HCT116 (cell line): ENCODE data around the gene HOXA2. TPM values are rescaled to one million over a fixed set of nuclear protein-coding genes. Genes with fewer than 3 reads are reported as not detected.

Experiments
- ATAC-seq: fragments of 200-7000 bp; cut with Tn5 transposase; 2 replicates; pipeline ENCODE4 v1.9.1; 2020; ENCODE audit warnings: mild to moderate bottlenecking, moderate library complexity
- BruUV-seq: library from RNA; stranded (reverse); fragments of 400-500 nt; replicated peaks from 2 replicates; lab custom pipeline; 2021; lab: Mats Ljungman, UMichigan
- CTCF ChIA-PET: fragments of 300-600 bp; sonication (Branson Sonifier 250); formaldehyde crosslinking; loops from one replicate; lab custom pipeline; 2021; ENCODE audit warnings: antibody characterized with exemption; lab: Charles Lee
- POLR2A ChIA-PET: fragments of 300-600, 350-600 bp; sonication (Branson Sonifier 250); formaldehyde crosslinking; loops from one replicate; lab custom pipeline; 2021; ENCODE audit warnings: antibody characterized with exemption; lab: Charles Lee
- RAD21 ChIA-PET, 2 experiments: fragments of 300-600 bp; sonication (Branson Sonifier 250); formaldehyde crosslinking; loops; one replicate each; lab custom pipeline; 2023; ENCODE audit warnings: low total read pairs in 2 of 2; ENCODE audit not compliant: uncharacterized antibody in 2 of 2, unreplicated experiment in 2 of 2, low non-redundant PET in 1 of 2; lab: Charles Lee
- DNase-seq: peaks from one replicate; pipeline ENCODE4 v3.0.0-alpha.2; 2010; ENCODE audit warnings: low read depth, low spot score
- H2AFZ ChIP-seq: fragments of 200-600 bp; shearing (Covaris generic), sonication (generic); 2 replicates; pipeline ENCODE4 v1.6.1; 2017; ENCODE audit warnings: low read depth, mixed run types, mixed read lengths, antibody characterized with exemption, low read length; ENCODE audit not compliant: poor library complexity, severe bottlenecking
- H3K27ac ChIP-seq: 2 replicates; pipeline ENCODE4 v1.5.1; 2012; ENCODE audit warnings: low read depth, low read length
- H3K27me3 ChIP-seq: fragments of 200-600 bp; sonication (generic); 2 replicates; pipeline ENCODE4 v1.6.1; 2016; ENCODE audit warnings: mixed run types, low read length, mixed read lengths; ENCODE audit not compliant: insufficient read depth
- H3K36me3 ChIP-seq, 2 experiments: fragments of 200-500 bp in 1 of 2; fragments of 200-600 bp in 1 of 2; sonication (Bioruptor generic) in 1 of 2; sonication (generic) in 1 of 2; 2 replicates each; pipeline versions ENCODE4 v1.5.1 to v1.6.1; 2014 to 2016; ENCODE audit warnings: low read length in 2 of 2, inconsistent platforms in 1 of 2, mixed read lengths in 1 of 2, mixed run types in 1 of 2; ENCODE audit not compliant: insufficient read depth in 2 of 2, control insufficient read depth in 1 of 2
- H3K4me1 ChIP-seq, 2 experiments: fragments of 200-600 bp in 1 of 2; sonication (generic) in 1 of 2; 2 replicates each; pipeline versions ENCODE4 v1.5.1 to v1.6.1; 2012 to 2017; ENCODE audit warnings: low read length in 2 of 2, inconsistent platforms in 1 of 2, mild to moderate bottlenecking in 1 of 2, mixed read lengths in 1 of 2, mixed run types in 1 of 2, moderate library complexity in 1 of 2; ENCODE audit not compliant: insufficient read depth in 2 of 2, control insufficient read depth in 1 of 2
- H3K4me2 ChIP-seq: fragments of 200-600 bp; sonication (generic); 2 replicates; pipeline ENCODE4 v1.6.1; 2017; ENCODE audit warnings: mixed run types, low read length, mixed read lengths
- H3K4me3 ChIP-seq, 2 experiments: fragments of 200-600 bp in 1 of 2; sonication (generic) in 1 of 2; replicated peaks in 1 of 2; 2 replicates each; pipeline ENCODE4 v1.5.1; 2011 to 2016; ENCODE audit warnings: low read length in 2 of 2, control low read depth in 1 of 2, low read depth in 1 of 2, mild to moderate bottlenecking in 1 of 2, mixed read lengths in 1 of 2, mixed run types in 1 of 2
- H3K79me2 ChIP-seq: fragments of 200-600 bp; sonication (generic); 2 replicates; pipeline ENCODE4 v1.6.1; 2017; ENCODE audit warnings: mild to moderate bottlenecking, mixed run types, low read length, moderate library complexity, mixed read lengths; ENCODE audit not compliant: insufficient read depth
- H3K9ac ChIP-seq: fragments of 200-600 bp; sonication (generic); 2 replicates; pipeline ENCODE4 v1.6.1; 2016; ENCODE audit warnings: low read length, mixed read lengths
- H3K9me2 ChIP-seq: fragments of 200-600 bp; sonication (generic), shearing (Covaris generic); 2 replicates; pipeline ENCODE4 v1.6.1; 2017; ENCODE audit warnings: mixed run types, mild to moderate bottlenecking, moderate library complexity; ENCODE audit not compliant: insufficient read depth
- H3K9me3 ChIP-seq, 2 experiments: fragments of 200-500 bp in 1 of 2; fragments of 200-600 bp in 1 of 2; sonication (Bioruptor generic) in 1 of 2; sonication (generic) in 1 of 2; 2 replicates each; pipeline ENCODE4 v1.6.1; 2014 to 2017; ENCODE audit warnings: low read length in 2 of 2, mixed read lengths in 2 of 2, inconsistent platforms in 1 of 2, low read depth in 1 of 2, mild to moderate bottlenecking in 1 of 2, mixed run types in 1 of 2, moderate library complexity in 1 of 2; ENCODE audit not compliant: control insufficient read depth in 1 of 2, insufficient read depth in 1 of 2
- H4K20me1 ChIP-seq: fragments of 200-600 bp; sonication (generic), shearing (Covaris generic); 2 replicates; pipeline ENCODE4 v1.6.1; 2017; ENCODE audit warnings: mixed run types, mild to moderate bottlenecking, moderate library complexity; ENCODE audit not compliant: insufficient read depth
- CBX3 ChIP-seq: IDR thresholded peaks from 2 replicates; pipeline ENCODE4 v1.6.1; 2012; ENCODE audit warnings: low read depth
- EGR1 ChIP-seq: IDR thresholded peaks from 2 replicates; pipeline ENCODE4 v1.6.1; 2012; ENCODE audit warnings: low read depth
- ELF1 ChIP-seq: IDR thresholded peaks from 2 replicates; pipeline ENCODE4 v1.6.1; 2012; ENCODE audit warnings: low read depth, borderline replicate concordance
- EZH2 ChIP-seq: fragments of 200-600 bp; sonication (generic); IDR thresholded peaks from 2 replicates; pipeline ENCODE4 v1.6.1; 2017; ENCODE audit warnings: antibody characterized with exemption, mixed run types
- FOSL1 ChIP-seq: IDR thresholded peaks from 2 replicates; pipeline ENCODE4 v1.6.1; 2012; ENCODE audit warnings: low read depth
- JUND ChIP-seq: IDR thresholded peaks from 2 replicates; pipeline ENCODE4 v1.6.1; 2012
- POLR2A ChIP-seq: IDR thresholded peaks from 2 replicates; pipeline ENCODE4 v1.7.0; 2011; ENCODE audit warnings: borderline replicate concordance; ENCODE audit not compliant: insufficient read depth, insufficient read length; ENCODE audit errors: extremely low read depth
- POLR2AphosphoS5 ChIP-seq: IDR thresholded peaks from 2 replicates; pipeline ENCODE4 v1.6.1; 2011; ENCODE audit warnings: mild to moderate bottlenecking, low read depth, low read length, moderate library complexity
- RAD21 ChIP-seq: IDR thresholded peaks from 2 replicates; pipeline ENCODE4 v1.6.1; 2012; ENCODE audit warnings: low read depth, mild to moderate bottlenecking
- SP1 ChIP-seq: IDR thresholded peaks from 2 replicates; pipeline ENCODE4 v1.6.1; 2012; ENCODE audit warnings: low read depth
- SRF ChIP-seq: IDR thresholded peaks from 2 replicates; pipeline ENCODE4 v1.6.1; 2012; ENCODE audit warnings: low read depth
- TCF7L2 ChIP-seq: IDR thresholded peaks from 2 replicates; pipeline ENCODE4 v1.7.0; 2011; ENCODE audit warnings: borderline replicate concordance, inconsistent platforms; ENCODE audit not compliant: insufficient read depth, insufficient read length; ENCODE audit errors: extremely low read depth
- ZFX ChIP-seq: fragments of 450-650 bp; IDR thresholded peaks from 2 replicates; pipeline ENCODE4 v1.6.1; 2017
- intact Hi-C: fragments of 100-400 bp; cut with micrococcal nuclease; formaldehyde crosslinking; loops from 2 replicates; pipeline ENCODE4 v1.10.0; 2022
- total RNA-seq: library from RNA; stranded (reverse); gene quantifications from one replicate; pipeline ENCODE4 v1.2.1, GENCODE V29; 2021; ENCODE audit not compliant: unreplicated experiment
- TF ChIP-seq, protein P1 (sequence below): IDR thresholded peaks from 2 replicates; pipeline ENCODE4 v1.6.1; 2012
- TF ChIP-seq, protein P2 (sequence below), 3 experiments: fragments of 200-600 bp in 1 of 3; sonication (generic) in 1 of 3; IDR thresholded peaks in 2 of 3; conservative IDR thresholded peaks in 1 of 3; 2 replicates each; pipeline ENCODE4 v1.5.1; 2012 to 2017; ENCODE audit warnings: low read depth in 2 of 3, low read length in 2 of 3, antibody characterized with exemption in 1 of 3, borderline replicate concordance in 1 of 3, control low read depth in 1 of 3, mild to moderate bottlenecking in 1 of 3, mixed read lengths in 1 of 3, mixed run types in 1 of 3, moderate library complexity in 1 of 3; ENCODE audit not compliant: insufficient read depth in 1 of 3
- TF ChIP-seq, protein P3 (sequence below): IDR thresholded peaks from 2 replicates; pipeline ENCODE4 v1.6.1; 2012

HOXA2 gene
- total RNA-seq, 1 experiment from 2014 or later = 0.57 TPM

DNA sequence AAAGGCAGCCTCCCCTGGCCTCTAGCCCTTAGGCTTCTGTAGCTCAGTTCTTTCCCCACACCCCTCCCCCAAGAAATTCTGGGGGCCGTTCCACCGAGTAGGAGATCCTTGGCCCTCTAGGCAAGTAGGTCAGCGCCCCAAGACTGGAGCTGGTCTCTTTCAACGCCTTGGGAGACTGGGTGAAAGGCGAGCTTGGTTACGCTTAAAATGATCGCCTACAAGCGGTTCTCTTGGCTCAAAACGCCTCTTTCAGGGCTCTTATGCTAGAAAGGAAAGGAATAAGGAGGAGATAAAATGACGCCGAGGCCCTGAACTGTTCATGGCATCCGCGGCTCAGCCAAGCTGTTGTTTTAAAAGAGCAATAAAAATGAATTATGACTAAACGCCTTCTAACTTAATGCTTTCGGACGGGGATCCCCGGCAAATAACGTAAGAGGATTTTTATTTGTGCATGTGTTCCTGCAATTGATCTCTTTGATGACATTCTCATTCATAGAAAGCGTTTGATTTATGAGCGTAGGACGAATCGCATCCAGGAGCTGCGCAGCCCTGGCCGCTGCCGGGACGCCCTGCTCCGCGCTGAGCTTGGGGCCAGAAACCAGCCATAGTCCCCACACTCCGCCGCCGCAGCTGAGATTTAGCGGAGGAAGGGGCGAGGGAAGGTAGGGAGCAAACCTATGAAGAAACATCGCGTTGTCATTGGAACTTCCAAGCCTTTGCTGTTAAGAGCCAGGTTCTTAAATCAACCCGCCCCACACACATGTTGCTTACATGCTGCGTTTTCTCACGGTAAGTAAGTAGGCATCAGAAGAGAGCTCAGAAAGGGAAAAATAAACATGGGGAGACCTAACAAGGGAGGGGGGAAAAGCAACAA is 3.7 kb downstream of the HOXA2 start:
- Histone ChIP-seq H3K4me3 (no peak overlapping the region), H3K4me2 (no peak overlapping the region), H3K9me3 (no peaks in the 10 kb centered on the region), H3K36me3 (no peaks in the 10 kb centered on the region), H2AFZ (no peak overlapping the region), H3K27me3 (no peaks in the 10 kb centered on the region), H4K20me1 (no peaks in the 10 kb centered on the region), H3K27ac (no peak overlapping the region), H3K9ac (no peak overlapping the region), H3K9me2 (no peaks in the 10 kb centered on the region), H3K79me2 (peaks cover 25% of the 10 kb centered on the region), H3K4me1 (peaks cover 10 to 19% of the 10 kb centered on the region in 2 experiments; a peak in 3 of 4 replicates)
- no peak for DNase-seq
- CTCF ChIA-PET = no interaction called here
- RAD21 ChIA-PET = no interaction called here
- BruUV-seq = TSS peak; percentile 11
- intact Hi-C loops = no loop called here
- ATAC-seq = no peak
- POLR2A ChIA-PET = interaction anchor here (1.2 to 1.6 kb wide), 2 partner anchors 8 to 15 kb away, joined by 3 to 6 read pairs; no protein-coding TSS in a partner anchor
- no peak for TF ChIP-seq CBX3
- TF ChIP-seq POLR2AphosphoS5 = no peak
- TF ChIP-seq EGR1 = no peak
- TF ChIP-seq EZH2 = no peak
- no peak for TF ChIP-seq ELF1
- no peak for TF ChIP-seq ZFX
- no peak for TF ChIP-seq TCF7L2
- TF ChIP-seq SRF = no peak
- TF ChIP-seq SP1 = no peak
- TF ChIP-seq, protein P1, sequence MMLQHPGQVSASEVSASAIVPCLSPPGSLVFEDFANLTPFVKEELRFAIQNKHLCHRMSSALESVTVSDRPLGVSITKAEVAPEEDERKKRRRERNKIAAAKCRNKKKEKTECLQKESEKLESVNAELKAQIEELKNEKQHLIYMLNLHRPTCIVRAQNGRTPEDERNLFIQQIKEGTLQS = no peak
- no peak for TF ChIP-seq POLR2A
- TF ChIP-seq, protein P2, sequence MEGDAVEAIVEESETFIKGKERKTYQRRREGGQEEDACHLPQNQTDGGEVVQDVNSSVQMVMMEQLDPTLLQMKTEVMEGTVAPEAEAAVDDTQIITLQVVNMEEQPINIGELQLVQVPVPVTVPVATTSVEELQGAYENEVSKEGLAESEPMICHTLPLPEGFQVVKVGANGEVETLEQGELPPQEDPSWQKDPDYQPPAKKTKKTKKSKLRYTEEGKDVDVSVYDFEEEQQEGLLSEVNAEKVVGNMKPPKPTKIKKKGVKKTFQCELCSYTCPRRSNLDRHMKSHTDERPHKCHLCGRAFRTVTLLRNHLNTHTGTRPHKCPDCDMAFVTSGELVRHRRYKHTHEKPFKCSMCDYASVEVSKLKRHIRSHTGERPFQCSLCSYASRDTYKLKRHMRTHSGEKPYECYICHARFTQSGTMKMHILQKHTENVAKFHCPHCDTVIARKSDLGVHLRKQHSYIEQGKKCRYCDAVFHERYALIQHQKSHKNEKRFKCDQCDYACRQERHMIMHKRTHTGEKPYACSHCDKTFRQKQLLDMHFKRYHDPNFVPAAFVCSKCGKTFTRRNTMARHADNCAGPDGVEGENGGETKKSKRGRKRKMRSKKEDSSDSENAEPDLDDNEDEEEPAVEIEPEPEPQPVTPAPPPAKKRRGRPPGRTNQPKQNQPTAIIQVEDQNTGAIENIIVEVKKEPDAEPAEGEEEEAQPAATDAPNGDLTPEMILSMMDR (IDR thresholded peaks at IDR 0.05 in 2 of 3, conservative IDR thresholded peaks at IDR 0.05 in 1 of 3; ENCODE audit: borderline replicate concordance in 1 of 3, insufficient read depth in 1 of 3, low read depth in 2 of 3, low read length in 2 of 3) = no peak
- TF ChIP-seq RAD21 = no peak
- no peak for TF ChIP-seq FOSL1
- TF ChIP-seq JUND = no peak
- TF ChIP-seq, protein P3, sequence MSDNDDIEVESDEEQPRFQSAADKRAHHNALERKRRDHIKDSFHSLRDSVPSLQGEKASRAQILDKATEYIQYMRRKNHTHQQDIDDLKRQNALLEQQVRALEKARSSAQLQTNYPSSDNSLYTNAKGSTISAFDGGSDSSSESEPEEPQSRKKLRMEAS = no peak
